Activated T-helper 1 cell treated with Interleukin-2 at 50 U/mL for 16 hours (primary cell): ENCODE measurements around the gene PTPRE.

Source experiments
- DNase-seq: peaks from one replicate; pipeline ENCODE4 v3.0.0-alpha.2; 2020; ENCODE audit warnings: low read depth

The PTPRE gene

DNA sequence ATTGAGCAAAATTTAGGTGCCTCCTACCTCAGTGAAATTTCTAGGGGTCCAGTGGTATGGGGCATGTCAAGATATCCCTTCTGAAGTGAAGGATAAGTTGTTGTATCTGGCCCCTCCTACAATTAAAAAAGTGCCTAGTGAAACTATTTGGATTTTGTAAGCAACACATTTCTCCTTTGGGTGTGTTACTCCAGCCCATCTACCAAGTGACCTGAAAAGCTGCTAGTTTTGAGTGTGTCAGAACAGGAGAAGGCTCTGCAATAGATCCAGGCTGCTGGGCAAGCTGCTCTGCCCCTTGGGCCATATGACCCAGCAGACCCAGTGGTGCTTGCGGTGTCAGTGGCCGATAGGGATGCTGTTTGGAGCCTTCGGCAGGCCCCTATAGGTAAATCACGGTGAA lies 46.0 kb downstream of the PTPRE start:
- DNase-seq = no peak

DNA sequence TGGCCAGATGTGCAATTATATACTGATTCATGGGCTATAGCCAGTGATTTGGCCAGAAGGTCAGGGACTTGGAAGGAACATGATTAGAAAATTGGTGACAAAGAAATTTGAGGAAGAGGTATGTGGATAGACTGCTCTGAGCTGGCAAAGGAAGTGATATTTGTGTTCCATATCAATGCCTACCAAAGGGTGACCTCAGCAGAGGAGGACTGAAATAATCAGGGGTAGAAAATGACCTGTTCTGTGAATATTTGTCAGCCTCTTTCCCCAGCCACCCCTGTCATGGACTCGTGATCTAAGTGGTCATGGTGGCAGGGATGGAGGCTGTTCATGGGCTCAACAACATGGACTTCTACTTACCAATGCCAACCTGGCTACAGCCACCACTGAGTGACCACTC lies 47.0 kb downstream of the PTPRE start:
- DNase-seq = no peak

DNA sequence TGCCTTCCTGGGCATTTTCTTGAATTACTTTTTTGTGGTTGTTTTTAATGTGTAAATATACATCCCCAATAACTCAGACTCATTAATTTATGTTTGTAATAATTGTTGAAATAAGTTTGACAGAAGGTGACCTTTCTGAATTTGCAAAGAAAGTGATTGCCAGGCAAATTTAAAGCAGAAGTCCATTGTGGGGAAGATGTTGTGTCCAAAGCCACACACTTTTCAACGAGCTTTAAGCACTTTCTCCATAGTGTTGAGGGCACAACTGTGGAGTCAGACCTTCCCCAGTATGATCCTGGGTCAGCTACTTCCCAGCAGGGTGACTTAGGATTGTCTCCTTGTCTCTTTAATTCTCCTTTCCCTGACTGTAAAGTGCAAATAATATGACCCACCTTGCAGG lies 52.5 kb downstream of the PTPRE start:
- no peak for DNase-seq

DNA sequence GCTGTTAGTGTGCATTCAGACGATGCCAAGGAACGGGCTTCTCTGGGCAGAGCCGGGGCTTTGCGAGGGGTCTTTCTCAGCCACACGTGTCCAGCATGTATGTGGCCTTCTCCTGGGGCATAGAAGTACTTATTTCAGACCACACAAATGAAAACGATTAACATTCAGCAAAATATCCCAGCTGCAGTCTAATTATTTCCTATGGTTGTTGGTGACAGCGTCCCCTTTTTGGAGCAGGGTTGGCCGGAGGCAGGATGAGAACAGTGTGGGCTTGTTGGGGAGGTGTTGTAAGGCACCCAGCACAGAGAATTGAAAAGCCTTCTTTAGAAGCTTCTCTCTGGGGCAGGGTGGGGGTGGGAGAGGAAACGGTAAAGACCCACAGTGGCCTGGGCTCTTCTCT lies 54.2 kb downstream of the PTPRE start:
- no peak for DNase-seq

DNA sequence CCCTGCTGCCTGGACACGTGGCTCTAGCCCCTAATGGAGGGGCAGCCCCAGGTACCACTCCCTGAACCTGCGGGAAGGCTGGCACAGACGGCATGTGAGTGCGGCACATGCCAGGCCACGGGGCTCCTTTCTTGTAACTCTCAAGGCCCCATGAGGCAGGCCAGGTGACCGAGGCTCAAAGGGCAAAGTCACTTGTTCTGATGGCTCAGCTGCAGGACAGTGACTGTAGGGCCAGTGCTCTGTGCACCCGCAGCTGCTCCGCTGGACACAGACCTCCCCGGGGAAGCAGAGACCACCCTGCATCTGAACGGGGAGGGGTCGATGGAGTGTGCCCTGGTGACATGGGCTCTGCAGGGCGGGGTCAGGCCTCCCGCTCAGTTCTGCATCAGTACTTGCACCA lies 55.3 kb downstream of the PTPRE start:
- DNase-seq = no peak

DNA sequence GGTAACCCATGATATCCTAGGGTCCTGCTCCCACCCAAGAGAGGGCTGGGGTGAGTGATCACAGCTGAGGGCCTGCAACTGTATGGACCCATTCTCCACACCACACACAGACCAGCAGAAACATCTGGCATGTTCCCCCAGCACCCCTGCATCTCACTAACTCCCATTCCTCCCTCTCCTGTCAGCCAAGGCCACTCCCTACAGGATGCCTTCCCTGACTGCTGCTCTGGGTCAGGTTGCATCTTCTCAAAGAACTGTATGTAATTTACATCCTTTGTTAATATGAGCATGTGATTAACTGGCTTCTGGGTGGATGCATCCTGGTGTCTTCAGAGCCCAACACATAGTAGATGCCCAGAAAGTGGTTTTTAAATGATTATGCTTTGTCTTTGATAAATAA lies 56.2 kb downstream of the PTPRE start:
- no peak for DNase-seq

DNA sequence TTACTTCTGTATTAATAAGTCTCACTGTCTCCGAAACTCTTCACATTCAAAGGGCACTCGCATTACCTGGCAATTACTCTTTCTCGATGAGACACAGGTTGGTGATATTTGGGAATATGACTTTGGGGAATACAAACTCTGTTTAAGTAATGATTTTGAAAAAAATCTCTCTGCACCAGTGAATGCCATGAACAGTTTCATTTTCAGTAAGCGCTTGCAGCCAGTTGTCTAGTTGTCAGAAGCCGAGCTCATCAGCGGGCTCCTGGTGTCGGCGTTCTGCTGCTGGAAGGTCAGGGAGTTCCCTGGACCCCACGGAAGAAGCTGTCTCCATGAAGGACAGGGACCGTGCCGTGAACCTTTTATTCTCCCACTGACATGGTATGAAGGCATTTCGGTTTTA lies 57.7 kb downstream of the PTPRE start:
- DNase-seq = no peak

DNA sequence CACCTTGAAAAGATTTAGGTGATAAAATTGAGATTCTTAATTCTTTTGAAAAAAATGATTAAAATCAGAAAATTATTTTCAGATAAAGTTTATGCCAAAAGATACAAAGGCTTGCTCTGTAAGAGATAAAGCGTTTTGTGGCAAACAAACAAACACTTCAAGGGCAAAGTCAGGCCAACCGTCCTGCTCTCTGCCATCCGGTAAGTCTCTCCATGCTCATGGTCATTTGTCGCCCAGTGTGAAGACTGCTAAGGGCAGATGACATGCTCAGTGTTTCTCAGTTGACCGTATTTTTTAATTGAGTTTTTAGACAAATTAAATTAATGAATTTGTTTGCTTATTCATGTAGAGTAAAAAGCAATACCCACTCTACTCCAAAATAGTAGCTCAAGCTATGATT lies 60.0 kb downstream of the PTPRE start:
- no peak for DNase-seq

DNA sequence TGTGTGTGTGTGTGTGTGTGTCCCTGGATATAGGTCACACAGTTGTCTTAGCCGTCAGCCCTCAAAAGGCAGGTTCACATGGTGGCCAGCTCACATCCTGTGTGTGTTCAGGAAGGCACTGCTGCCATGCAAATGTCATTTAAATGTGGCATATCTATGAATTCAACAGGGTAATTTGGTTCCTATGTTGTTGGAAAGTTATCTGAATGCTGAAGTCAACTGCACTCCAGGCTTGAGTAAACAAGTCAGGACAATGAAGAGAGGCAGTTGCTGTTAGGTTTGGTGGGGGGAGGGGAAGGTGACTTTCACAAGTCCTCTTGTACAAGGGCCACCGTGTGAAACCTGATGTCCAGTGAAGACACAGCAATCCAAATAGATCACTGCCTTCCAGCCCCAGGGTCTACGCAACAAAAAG lies 61.1 kb downstream of the PTPRE start:
- no peak for DNase-seq

DNA sequence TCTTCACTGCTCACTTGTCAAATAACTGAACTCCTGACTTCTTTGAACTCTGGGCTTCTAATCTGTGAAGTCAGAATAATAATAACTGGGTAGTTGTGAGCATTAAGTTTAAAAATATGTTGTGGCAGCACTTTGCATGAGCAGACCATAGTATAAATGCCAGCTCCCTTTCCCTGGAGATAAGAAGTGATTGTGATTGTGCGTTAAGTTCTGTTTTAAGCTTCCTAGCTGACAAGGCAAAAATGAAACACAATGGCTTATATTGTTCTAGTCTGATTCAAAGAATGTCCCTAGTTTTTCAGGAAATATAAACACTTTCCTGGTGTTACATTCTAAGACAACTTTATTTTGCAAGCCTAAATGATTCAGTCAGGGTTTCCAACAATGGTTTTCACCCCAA lies 61.8 kb downstream of the PTPRE start:
- DNase-seq = no peak

DNA sequence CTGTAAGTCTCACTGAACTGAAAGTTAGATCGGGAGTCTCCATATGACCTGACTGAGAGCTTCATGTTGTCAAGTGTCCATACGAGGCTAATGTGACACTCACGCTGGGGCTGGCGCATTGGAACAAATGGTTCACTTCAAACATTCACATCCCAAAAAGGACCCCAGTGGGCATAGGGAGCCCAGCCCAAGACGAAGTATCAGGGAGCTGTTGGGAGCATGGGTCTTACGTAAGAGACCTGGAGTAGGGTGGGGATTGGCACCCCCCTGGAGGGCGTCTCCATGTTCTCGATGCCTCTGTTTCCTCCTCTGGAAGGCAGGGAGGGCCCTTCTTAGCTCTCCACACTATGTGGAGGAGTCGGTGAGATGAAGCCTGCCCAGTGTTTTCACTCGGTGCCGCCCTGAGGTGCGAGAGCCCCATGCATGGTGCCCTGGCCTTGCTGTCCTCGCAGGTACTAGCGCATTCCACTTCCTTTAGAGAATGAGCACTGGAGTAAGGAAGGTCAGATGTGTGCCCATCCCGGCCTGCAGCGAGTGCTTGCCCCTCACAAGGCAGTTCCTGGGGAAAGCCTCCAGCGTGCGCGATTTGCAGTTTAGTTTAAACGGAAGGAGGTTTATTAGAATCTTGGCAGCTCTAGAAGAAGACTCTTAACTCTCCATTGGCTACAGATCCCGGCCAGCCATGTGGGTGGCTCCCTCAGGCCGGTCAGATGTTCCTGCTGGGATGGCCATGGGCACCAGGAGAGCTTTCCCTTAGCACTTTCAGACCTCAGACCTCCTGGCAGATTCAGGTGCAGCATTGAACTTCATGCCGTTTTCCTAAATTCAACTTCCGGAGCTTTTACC lies 64.4 kb downstream of the PTPRE start:
- no peak for DNase-seq

DNA sequence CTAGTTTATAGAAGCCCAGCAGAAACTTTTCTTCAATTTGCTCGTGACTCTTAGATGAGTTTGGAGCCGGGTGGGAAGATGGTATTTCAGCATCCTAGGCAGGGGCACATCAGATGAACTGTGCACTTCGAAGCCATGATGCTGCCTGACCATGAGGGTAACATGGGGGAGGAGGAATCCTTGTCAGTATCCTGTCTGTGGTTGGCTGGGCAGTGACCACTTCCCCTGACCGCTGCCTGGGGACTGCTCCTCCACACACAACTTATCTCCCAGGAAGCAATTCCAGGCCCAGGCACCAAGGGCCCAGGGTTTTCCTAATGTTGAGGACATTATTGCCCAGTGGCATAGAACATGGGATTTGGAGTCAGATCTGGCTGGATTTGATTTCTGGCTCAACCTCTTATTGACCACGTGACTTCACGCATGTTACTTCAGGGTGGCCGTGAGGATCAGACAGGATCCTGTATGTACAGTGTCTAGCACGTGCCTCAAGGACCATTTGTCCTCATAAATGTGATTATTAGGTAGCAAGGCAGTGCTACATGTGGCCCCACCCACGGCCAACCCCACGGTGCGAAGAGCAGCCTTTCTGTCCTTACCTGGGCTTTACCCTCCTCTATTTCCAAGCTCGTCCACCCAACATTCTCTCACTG lies 65.2 kb downstream of the PTPRE start:
- no peak for DNase-seq

DNA sequence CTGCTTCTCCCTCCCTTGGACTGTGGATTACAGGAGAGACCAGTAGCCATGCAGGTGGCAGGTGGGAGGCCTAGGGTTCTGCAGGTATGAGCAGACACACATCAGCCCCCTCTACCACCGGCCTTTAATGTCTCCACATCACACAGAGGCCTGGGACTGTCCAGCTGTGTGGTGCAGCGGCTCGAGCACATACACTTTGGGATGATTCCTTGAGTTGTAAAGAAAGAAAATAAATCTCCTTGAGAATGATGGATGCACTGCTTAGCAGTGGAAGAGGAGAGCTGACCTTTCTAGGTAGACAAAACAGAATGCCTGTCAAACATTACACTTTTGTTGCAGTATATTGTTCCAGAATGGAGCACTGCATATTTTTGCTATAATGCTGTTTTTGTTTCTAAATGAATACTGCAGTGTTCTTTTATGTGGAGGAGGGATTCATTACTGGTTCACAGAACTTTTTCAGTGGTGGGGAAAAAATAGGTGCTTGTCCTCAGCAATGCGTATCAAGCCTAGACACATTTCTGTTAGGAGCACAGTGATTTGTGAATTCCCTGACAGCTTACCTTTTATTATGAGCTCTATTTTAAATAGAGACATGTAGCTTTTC lies 66.0 kb downstream of the PTPRE start:
- no peak for DNase-seq

DNA sequence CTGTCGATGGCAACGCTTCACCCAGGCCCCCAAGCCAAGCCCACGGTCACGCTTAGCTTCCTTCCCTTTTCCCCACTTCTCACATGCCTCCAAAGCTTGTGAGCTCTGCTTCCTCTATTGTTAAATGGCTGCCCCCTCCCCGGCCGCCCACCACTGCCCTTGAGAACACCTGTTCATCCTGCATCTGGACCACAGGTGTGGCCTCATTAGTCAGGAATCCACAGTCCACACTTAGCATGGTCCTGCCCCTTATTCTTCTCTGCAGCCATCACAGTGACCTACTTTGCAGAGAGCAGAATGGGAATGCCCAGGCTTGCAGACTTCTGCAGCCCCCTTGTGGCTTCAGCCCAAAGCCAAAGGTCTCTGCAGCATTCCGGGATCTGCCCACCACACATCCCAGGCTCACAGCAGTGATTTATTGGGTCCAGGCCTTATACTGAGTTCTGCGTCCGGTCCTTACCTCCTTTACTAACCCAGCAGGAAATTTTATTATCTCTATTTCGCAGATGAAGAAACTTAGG lies 66.9 kb downstream of the PTPRE start:
- no peak for DNase-seq

DNA sequence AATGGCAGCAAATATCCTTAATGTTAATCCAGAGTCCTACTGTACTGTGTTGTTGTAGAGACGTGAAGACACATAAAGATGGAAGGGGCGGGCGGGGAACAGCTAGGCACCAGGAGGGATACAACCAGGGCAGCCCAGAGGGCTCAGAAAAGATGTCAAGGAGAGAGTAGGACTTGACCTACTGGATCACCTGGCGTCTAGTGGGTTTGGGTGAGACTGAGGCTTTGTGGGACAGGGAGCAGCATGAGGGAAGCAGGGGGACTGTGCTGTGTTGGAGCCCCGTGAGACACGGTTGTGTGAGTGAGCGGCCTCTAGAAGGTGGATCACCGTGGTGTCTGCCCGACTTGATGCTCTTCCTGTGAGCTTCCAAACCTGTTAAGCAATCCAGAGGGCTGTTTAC lies 68.0 kb downstream of the PTPRE start:
- no peak for DNase-seq

DNA sequence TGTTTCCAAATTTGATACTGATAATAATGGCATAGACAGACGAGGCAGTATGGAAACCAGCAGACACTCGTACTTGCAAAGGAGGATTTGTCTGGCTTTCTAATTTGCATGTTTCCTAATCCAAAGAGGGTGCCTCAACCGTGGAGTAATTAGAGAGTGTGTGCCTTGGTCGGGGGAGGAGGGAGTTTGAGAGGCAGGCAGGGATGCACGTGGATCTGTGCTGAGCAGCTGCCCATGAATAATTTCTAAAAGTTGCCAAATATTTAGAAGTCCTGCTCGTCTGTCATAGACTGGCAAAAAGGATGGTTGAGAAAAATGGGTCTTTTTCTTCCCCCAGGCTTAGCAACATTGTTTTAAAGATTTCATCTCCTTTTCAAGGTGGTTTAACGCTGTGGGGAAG lies 69.4 kb downstream of the PTPRE start:
- DNase-seq = no peak

DNA sequence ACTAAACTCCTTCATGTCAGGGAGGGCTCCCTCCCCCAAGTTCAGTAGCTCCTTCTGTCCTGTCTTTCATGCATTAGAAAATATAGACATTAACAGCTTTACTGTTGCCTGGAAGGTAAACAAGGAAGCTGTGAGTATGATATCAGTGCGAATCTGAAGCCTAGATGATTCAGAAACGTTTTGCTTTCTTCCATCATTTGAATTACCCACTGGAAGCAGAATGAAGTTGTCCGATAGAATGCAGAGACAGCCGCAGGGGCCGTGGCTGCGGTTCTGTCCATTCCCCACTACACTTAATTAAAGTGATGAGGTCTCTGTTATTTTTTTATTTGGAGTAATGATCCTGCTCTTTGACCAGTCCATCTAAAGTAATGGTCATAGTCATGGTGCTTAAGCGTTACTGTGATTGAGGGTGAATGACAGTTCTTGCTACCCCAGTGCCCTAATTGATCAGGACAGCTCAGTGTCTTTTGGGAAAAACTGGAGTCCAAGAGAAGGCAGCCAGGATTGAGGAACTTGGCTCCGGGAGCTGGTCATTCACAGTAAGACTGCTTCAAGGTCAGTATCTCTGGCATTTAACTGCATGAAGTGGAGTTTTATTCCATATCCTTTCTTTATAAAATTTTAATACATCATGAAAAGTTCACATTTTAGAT lies 69.9 kb downstream of the PTPRE start:
- DNase-seq = no peak

DNA sequence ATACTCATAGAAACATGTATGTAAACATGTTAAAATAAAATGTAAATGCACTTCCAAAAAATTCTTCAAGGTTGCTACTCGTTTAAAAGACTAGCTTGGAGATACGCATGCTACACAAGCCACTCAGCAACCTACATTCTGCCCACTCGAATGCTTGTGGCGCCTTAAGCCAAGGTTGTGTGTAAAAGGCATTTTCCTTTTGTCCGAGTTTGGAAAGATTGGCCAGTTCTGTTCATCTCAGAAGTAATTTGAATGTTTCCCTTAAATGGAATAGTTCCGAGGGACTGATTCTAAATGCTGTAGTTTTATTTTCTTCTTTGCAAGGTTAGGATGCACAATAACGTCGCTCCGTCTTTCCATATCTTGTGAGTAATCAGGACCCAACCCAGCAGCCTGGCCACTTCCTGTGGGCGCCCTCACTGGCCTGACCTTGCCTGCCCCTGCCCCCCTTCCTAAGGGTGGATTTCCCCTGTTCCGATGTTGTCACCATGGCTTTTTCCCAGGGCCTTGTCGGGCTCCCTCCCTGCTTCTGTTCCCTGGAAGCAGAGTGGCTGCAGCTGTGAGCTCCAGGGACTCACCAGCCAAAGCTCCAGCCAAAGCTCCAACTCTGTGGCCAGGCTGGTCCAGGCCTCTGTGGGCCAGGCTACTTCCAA lies 70.6 kb downstream of the PTPRE start:
- DNase-seq = no peak

DNA sequence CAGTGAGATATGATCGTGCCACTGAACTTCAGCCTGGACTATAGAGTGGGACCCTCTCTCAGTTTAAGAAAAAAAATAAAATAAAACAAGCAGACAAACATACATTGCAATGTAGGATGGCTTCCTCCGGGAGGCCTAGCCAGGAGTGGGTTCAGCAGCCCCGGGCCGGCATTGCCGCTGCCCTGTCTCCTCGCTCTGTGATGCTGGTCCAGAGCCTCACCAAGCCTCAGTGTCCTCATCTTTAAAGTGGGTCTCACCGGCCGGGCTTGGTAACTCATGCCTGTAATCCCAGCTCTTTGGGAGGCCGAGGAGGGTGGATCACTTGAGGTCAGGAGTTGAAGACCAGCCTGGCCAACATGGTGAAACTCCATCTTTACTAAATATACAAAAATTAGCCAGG lies 71.6 kb downstream of the PTPRE start:
- DNase-seq = no peak

DNA sequence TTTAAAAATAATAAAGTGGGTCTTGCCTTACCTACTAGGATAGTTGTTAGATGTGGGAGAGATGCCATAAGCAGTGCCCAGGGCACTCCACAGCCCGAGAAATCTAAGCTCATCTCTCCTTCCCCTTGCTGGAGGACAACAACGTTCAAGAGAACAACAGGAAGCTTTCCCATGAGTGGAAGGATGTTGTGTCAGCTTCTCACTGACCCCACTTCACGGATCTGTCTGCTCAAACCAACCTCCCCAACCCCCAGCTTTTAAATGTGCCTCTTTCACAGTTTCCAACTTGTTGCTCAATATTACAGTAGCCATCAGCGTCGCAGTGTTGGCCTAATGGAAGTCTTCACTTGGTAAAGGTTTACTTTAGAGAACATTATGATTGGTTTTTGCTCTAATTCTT lies 72.1 kb downstream of the PTPRE start:
- DNase-seq = no peak

DNA sequence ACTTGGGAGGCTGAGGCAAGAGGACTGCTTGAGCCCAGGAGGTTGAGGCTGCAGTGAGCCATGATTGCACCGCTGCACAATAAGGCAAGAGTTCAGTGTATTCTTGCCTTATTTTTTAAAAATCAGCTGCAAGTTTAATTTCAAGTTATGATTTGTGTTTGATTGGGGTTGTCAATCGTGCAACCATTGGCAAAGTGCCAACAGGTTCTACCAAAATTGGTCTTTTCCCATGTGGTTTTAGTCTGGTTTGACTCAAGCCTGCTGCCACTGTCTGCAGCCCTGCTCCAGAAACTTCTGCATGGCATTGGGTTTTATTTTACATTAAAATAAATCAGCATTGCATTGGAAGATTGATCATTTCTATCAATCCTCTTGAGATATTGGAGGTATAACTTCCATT lies 72.7 kb downstream of the PTPRE start:
- no peak for DNase-seq

DNA sequence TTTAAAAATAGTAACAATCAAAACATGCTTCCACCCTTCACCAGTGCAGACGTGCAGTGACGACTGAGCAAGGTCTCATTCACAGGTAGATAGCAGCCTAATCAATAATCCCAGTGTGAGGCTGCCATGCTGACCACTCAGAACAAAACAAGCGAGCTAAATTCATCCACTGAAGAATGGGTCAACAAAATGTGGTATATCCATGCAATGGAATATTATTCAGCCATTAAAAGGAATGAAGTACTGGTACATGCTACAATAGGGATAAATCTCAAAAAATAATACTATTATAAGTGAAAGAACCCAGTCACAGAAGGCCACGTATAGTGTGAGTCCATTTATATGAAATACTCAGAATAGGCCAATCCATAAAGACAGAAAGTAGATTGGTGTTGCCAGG lies 74.0 kb downstream of the PTPRE start:
- DNase-seq = no peak
